ENCODE measurements around the gene TUBA3C. TPM values are rescaled to one million over a fixed set of nuclear protein-coding genes. Genes with fewer than 3 reads are reported as not detected.

Gene TUBA3C
- total RNA-seq, 1 donor from 2014 or later = not detected

DNA sequence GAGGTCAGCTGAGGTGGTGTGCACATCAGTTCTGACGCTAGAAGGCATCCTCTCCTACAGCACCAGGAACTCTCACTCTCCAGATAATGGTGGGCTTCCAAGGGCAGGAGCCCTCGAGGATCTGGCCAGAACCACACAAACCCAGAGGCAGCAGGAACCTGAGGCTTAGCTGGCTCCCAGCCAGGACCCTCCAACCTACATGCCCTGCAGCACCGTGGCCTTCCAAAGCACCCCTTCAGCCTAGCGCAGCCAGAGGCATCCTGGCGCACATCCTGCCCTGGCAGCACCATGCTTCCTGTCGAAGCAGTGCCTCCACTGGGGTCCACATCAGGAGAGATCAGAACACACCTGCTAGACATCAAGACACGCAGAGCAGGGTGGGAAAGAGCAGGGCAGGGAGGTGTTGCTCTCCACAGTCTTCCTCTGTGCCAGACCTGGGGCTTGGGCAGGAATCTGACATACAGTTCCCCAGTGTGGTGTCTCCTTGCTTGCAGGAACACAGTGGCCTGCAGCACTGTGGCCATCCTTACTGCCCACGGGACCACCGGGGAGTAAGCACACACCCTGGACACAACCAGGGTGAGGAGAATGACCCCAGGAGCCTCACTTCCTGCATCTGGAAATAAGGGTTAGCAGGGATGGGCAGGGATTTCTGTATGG is 21.7 kb downstream of the TUBA3C start:
- H3K36me3 Mint-ChIP-seq (ENCODE audit: unreplicated experiment) = no peaks in the 10 kb centered on the region
- no peaks in the 10 kb centered on the region for H3K27me3 Mint-ChIP-seq (ENCODE audit: unreplicated experiment)
- no peak overlapping the region for H3K27ac Mint-ChIP-seq (ENCODE audit: unreplicated experiment)
- H3K4me3 Mint-ChIP-seq (ENCODE audit: unreplicated experiment) = no peak overlapping the region
- TF ChIP-seq, protein P1, sequence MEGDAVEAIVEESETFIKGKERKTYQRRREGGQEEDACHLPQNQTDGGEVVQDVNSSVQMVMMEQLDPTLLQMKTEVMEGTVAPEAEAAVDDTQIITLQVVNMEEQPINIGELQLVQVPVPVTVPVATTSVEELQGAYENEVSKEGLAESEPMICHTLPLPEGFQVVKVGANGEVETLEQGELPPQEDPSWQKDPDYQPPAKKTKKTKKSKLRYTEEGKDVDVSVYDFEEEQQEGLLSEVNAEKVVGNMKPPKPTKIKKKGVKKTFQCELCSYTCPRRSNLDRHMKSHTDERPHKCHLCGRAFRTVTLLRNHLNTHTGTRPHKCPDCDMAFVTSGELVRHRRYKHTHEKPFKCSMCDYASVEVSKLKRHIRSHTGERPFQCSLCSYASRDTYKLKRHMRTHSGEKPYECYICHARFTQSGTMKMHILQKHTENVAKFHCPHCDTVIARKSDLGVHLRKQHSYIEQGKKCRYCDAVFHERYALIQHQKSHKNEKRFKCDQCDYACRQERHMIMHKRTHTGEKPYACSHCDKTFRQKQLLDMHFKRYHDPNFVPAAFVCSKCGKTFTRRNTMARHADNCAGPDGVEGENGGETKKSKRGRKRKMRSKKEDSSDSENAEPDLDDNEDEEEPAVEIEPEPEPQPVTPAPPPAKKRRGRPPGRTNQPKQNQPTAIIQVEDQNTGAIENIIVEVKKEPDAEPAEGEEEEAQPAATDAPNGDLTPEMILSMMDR (IDR thresholded peaks at IDR 0.05) = no peak
- H3K4me1 Mint-ChIP-seq (ENCODE audit: unreplicated experiment) = no peaks in the 10 kb centered on the region
- no peak for DNase-seq (ENCODE audit: extremely low spot score, unreplicated experiment)
- peaks cover 22% of the 10 kb centered on the region for H3K9me3 Mint-ChIP-seq (ENCODE audit: unreplicated experiment)

DNA sequence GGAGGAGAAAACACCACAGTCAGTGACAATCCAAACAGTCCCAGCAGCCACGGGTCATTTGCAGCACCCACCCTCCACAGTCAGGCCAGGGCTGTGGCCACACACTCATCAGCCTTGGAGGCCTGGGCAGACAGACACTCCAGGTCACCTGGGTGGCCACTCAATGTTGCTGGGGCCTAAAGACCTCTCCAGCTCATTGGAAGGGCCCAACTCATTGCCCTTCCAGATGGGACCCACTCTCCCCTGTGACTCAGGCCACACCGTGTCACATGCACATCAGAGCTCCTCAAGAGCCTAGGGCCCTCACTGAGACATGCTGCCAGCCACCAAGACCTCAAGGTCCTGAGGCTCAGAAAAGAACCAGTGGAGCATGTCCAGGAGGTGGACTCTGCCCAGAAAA is 22.4 kb downstream of the TUBA3C start:
- no peaks in the 10 kb centered on the region for H3K4me1 Mint-ChIP-seq (ENCODE audit: unreplicated experiment)
- H3K36me3 Mint-ChIP-seq (ENCODE audit: unreplicated experiment) = no peaks in the 10 kb centered on the region
- peaks cover 20% of the 10 kb centered on the region for H3K9me3 Mint-ChIP-seq (ENCODE audit: unreplicated experiment)
- no peak overlapping the region for H3K4me3 Mint-ChIP-seq (ENCODE audit: unreplicated experiment)
- no peak overlapping the region for H3K27ac Mint-ChIP-seq (ENCODE audit: unreplicated experiment)
- no peak for DNase-seq (ENCODE audit: extremely low spot score, unreplicated experiment)
- no peaks in the 10 kb centered on the region for H3K27me3 Mint-ChIP-seq (ENCODE audit: unreplicated experiment)
- TF ChIP-seq, protein P1 (IDR thresholded peaks at IDR 0.05) = no peak

DNA sequence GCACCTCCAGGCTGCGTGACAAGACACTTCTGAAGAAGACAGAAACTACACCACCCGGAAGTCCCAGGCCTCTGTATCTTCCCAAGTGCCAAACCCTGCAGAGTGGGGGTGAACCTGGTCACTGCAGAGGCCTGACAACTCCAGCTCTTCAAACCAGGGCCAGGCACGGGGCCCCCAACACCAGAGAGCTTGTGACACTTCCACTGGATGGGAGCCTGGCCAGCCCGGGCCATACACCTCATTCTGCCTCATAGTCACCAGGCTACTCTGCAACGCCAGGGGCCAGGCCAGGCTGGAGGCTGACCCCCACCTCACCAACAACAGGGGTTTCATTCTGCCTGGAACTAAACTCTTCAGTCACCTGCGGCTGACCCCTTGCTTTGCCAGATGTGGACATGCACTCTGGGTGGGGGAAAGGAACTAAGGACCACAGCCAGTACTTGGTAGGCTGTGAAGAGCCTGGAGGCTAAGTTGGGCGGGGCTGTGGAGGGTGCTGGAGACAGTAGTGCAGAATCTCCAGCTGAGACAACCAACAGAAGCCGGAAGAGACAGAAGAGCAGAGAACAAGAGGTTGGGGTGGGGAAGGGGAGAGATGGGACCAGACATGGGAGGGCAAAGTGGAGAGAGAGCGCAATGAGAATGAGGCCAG is 23.0 kb downstream of the TUBA3C start:
- H3K27me3 Mint-ChIP-seq (ENCODE audit: unreplicated experiment) = no peaks in the 10 kb centered on the region
- no peaks in the 10 kb centered on the region for H3K36me3 Mint-ChIP-seq (ENCODE audit: unreplicated experiment)
- peaks cover 16% of the 10 kb centered on the region for H3K9me3 Mint-ChIP-seq (ENCODE audit: unreplicated experiment)
- H3K27ac Mint-ChIP-seq (ENCODE audit: unreplicated experiment) = no peak overlapping the region
- no peak for DNase-seq (ENCODE audit: extremely low spot score, unreplicated experiment)
- TF ChIP-seq, protein P1 (IDR thresholded peaks at IDR 0.05) = no peak
- no peaks in the 10 kb centered on the region for H3K4me1 Mint-ChIP-seq (ENCODE audit: unreplicated experiment)
- H3K4me3 Mint-ChIP-seq (ENCODE audit: unreplicated experiment) = no peak overlapping the region

DNA sequence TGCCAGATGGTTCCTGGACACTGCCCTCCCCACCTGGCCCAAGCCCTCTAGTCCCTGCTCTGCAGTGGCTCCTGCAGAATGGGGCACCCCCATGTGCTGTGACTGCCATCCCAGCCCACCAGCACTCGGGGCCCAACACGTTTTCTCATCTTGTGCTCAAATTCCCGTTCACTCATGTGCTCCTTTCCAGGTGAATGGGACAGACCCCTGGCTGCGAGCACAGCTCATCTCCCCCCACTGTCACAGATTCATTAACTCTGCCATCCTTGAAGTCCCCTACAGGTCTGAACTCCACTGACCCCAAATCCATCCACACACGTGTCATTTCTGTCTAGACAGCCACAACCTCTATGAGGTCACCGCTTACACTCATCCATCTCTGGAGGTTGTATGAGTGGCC is 23.6 kb downstream of the TUBA3C start:
- TF ChIP-seq, protein P1 (IDR thresholded peaks at IDR 0.05) = no peak
- H3K27me3 Mint-ChIP-seq (ENCODE audit: unreplicated experiment) = no peaks in the 10 kb centered on the region
- no peaks in the 10 kb centered on the region for H3K4me1 Mint-ChIP-seq (ENCODE audit: unreplicated experiment)
- H3K9me3 Mint-ChIP-seq (ENCODE audit: unreplicated experiment) = peaks cover 13% of the 10 kb centered on the region
- no peak overlapping the region for H3K4me3 Mint-ChIP-seq (ENCODE audit: unreplicated experiment)
- no peak overlapping the region for H3K27ac Mint-ChIP-seq (ENCODE audit: unreplicated experiment)
- no peaks in the 10 kb centered on the region for H3K36me3 Mint-ChIP-seq (ENCODE audit: unreplicated experiment)
- DNase-seq (ENCODE audit: extremely low spot score, unreplicated experiment) = no peak

DNA sequence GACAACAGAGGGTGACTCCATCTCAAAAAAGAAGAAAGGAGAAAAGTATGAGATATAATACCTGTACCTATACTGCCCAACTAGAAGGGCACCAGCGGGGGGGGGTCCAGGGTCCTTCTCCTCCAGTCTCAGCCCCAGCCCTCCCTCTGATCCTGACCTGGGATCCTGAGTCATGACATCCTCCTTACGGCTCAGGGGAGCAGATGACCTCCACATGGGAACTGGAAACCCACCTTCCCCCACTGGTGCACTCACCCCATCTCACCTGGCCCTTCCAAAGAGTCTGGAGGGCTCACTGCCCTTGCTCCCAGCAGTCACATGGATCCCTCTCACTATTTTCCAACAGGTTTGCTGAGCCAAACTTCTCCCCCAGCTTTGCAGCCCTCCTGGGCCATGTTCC is 24.2 kb downstream of the TUBA3C start:
- Mint-ChIP-seq H3K27ac (ENCODE audit: unreplicated experiment) (no peak overlapping the region), H3K9me3 (ENCODE audit: unreplicated experiment) (peaks cover 13% of the 10 kb centered on the region), H3K4me3 (ENCODE audit: unreplicated experiment) (no peak overlapping the region), H3K36me3 (ENCODE audit: unreplicated experiment) (no peaks in the 10 kb centered on the region), H3K4me1 (ENCODE audit: unreplicated experiment) (no peaks in the 10 kb centered on the region), H3K27me3 (ENCODE audit: unreplicated experiment) (no peaks in the 10 kb centered on the region)
- TF ChIP-seq, protein P1 (IDR thresholded peaks at IDR 0.05) = no peak
- no peak for DNase-seq (ENCODE audit: extremely low spot score, unreplicated experiment)

Measured in osteocyte (in vitro differentiated cells).